ENCODE results near the gene TP63. TPM values are rescaled to one million over a fixed set of nuclear protein-coding genes. Genes with fewer than 3 reads are reported as not detected.

The TP63 gene
- total RNA-seq, 1 donor from 2014 or later: 16.4 TPM

- DNase-seq (ENCODE audit: low spot score): no peak
Measured at GRCh38 chr3:189776149-189776824, 145.1 kb downstream of the TP63 start.

GRCh38 chr3:189778340-189778950 lies 147.3 kb downstream of the TP63 start:
- DNase-seq (ENCODE audit: low spot score): no peak

GRCh38 chr3:189779166-189779565 lies 148.0 kb downstream of the TP63 start:
- no peak for DNase-seq (ENCODE audit: low spot score)

- DNase-seq (ENCODE audit: low spot score): no peak
Measured at GRCh38 chr3:189780546-189781270, 149.5 kb downstream of the TP63 start.

GRCh38 chr3:189781415-189781814 lies 150.2 kb downstream of the TP63 start:
- no peak for DNase-seq (ENCODE audit: low spot score)

- no peak for DNase-seq (ENCODE audit: low spot score)
Measured at GRCh38 chr3:189786479-189787064, 155.4 kb downstream of the TP63 start.

- DNase-seq (ENCODE audit: low spot score): no peak
Measured at GRCh38 chr3:189787191-189787590, 156.0 kb downstream of the TP63 start.

- no peak for DNase-seq (ENCODE audit: low spot score)
Measured at GRCh38 chr3:189787632-189788031, 156.4 kb downstream of the TP63 start.

- DNase-seq (ENCODE audit: low spot score): peak; percentile 53
Measured at GRCh38 chr3:189789432-189789831, 158.2 kb downstream of the TP63 start.

GRCh38 chr3:189790658-189791057 lies 159.5 kb downstream of the TP63 start:
- no peak for DNase-seq (ENCODE audit: low spot score)

GRCh38 chr3:189792046-189792929 lies 161.1 kb downstream of the TP63 start:
- no peak for DNase-seq (ENCODE audit: low spot score)

- no peak for DNase-seq (ENCODE audit: low spot score)
Measured at GRCh38 chr3:189794518-189794917, 163.3 kb downstream of the TP63 start.

GRCh38 chr3:189797103-189797750 lies 166.0 kb downstream of the TP63 start:
- DNase-seq (ENCODE audit: low spot score): no peak

GRCh38 chr3:189799366-189799765 lies 168.2 kb downstream of the TP63 start:
- DNase-seq (ENCODE audit: low spot score): no peak

GRCh38 chr3:189800436-189800835 lies 169.2 kb downstream of the TP63 start:
- DNase-seq (ENCODE audit: low spot score): no peak

- no peak for DNase-seq (ENCODE audit: low spot score)
Measured at GRCh38 chr3:189803254-189803653, 172.1 kb downstream of the TP63 start.

- DNase-seq (ENCODE audit: low spot score): no peak
Measured at GRCh38 chr3:189805375-189806067, 174.3 kb downstream of the TP63 start.

GRCh38 chr3:189806171-189806951 lies 175.2 kb downstream of the TP63 start:
- peak; percentile 27 for DNase-seq (ENCODE audit: low spot score)

GRCh38 chr3:189808246-189809007 lies 177.2 kb downstream of the TP63 start:
- no peak for DNase-seq (ENCODE audit: low spot score)
